Measurements from ENCODE around the gene PSTPIP2.
"Not testable (repeated sequence)": the region's sequence is repeated elsewhere in the genome, so short reads cannot be mapped to it uniquely, and the experiment has no call there.

PSTPIP2 gene

GRCh38 chr18:46035696-46036680, 36.1 kb downstream of the PSTPIP2 start:
- no peak for FAIRE-seq

GRCh38 chr18:46034230-46034629, 37.8 kb downstream of the PSTPIP2 start:
- FAIRE-seq, result no peak

GRCh38 chr18:46031741-46032140, 40.3 kb downstream of the PSTPIP2 start:
- no peak for FAIRE-seq

GRCh38 chr18:46028536-46028891, 43.5 kb downstream of the PSTPIP2 start:
- FAIRE-seq, result no peak

GRCh38 chr18:46019936-46020335, 52.1 kb downstream of the PSTPIP2 start:
- FAIRE-seq, result no peak

- no peak for FAIRE-seq
Observed at GRCh38 chr18:46013484-46014189, 58.4 kb downstream of the PSTPIP2 start.

- no peak for FAIRE-seq
Observed at GRCh38 chr18:46010676-46011075, 61.4 kb downstream of the PSTPIP2 start.

- FAIRE-seq, result no peak
Observed at GRCh38 chr18:46010050-46010449, 62.0 kb downstream of the PSTPIP2 start.

- FAIRE-seq, result no peak
Observed at GRCh38 chr18:46009125-46009840, 62.8 kb downstream of the PSTPIP2 start.

GRCh38 chr18:46008531-46008930, 63.5 kb downstream of the PSTPIP2 start:
- FAIRE-seq, result no peak

- FAIRE-seq, result no peak
Observed at GRCh38 chr18:46007165-46007564, 64.9 kb downstream of the PSTPIP2 start.

GRCh38 chr18:46002934-46003333, 69.1 kb downstream of the PSTPIP2 start:
- FAIRE-seq, result no peak

- FAIRE-seq, result no peak
Observed at GRCh38 chr18:46001892-46002291, 70.2 kb downstream of the PSTPIP2 start.

- no peak for FAIRE-seq
Observed at GRCh38 chr18:46001074-46001473, 71.0 kb downstream of the PSTPIP2 start.

GRCh38 chr18:45999536-45999935, 72.5 kb downstream of the PSTPIP2 start:
- FAIRE-seq, result no peak

- FAIRE-seq, result no peak
Observed at GRCh38 chr18:45998244-45998643, 73.8 kb downstream of the PSTPIP2 start.

GRCh38 chr18:45997700-45998151, 74.3 kb downstream of the PSTPIP2 start:
- no peak for FAIRE-seq

GRCh38 chr18:45995461-45995860, 76.6 kb downstream of the PSTPIP2 start:
- no peak for FAIRE-seq

GRCh38 chr18:45993438-45993837, 78.6 kb downstream of the PSTPIP2 start:
- no peak for FAIRE-seq

- not testable (repeated sequence) for FAIRE-seq
Observed at GRCh38 chr18:45992527-45992926, 79.5 kb downstream of the PSTPIP2 start.

GRCh38 chr18:45991788-45992187, 80.3 kb downstream of the PSTPIP2 start:
- FAIRE-seq, result no peak

- FAIRE-seq, result no peak
Observed at GRCh38 chr18:45984546-45985235, 87.4 kb downstream of the PSTPIP2 start.

GRCh38 chr18:45981821-45982220, 90.2 kb downstream of the PSTPIP2 start:
- no peak for FAIRE-seq
